GM21423 (cell line): ENCODE measurements around the gene CIDEA.
"Not testable (repeated sequence)": the region's sequence is repeated elsewhere in the genome, so short reads cannot be mapped to it uniquely, and the experiment has no call there.

Experiments
- ATAC-seq: cut with Tn5 transposase; IDR thresholded peaks from one replicate; pipeline ENCODE4 v1.9.1; 2021; ENCODE audit warnings: mild to moderate bottlenecking, moderate library complexity; ENCODE audit not compliant: unreplicated experiment

CIDEA gene, protein sequence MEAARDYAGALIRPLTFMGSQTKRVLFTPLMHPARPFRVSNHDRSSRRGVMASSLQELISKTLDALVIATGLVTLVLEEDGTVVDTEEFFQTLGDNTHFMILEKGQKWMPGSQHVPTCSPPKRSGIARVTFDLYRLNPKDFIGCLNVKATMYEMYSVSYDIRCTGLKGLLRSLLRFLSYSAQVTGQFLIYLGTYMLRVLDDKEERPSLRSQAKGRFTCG

DNA sequence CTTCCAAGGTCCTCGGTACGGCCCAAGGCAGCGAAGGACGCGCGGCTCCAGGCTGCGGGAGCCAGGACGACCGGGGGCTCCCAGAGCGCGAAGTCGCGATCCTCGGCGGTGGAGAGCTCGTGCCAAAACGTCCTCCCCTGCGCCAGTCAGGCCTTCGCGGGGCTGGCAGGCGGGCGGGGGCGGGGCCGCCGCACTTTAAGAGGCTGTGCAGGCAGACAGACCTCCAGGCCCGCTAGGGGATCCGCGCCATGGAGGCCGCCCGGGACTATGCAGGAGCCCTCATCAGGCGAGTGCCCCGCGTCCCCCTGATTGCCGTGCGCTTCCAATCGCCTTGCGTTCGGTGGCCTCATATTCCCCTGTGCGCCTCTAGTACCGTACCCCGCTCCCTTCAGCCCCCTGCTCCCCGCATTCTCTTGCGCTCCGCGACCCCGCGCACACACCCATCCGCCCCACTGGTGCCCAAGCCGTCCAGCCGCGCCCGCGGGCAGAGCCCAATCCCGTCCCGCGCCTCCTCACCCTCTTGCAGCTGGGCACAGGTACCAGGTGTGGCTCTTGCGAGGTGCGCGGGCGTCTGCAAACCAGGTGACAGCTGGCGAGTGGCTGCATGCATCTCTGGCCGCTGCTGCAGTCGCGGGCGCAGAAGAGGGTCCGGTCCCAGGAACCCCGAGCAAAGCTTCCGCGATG, at the start of gene CIDEA:
Gene CIDEA, plus strand, starts transcription at position 226 of the 684 bp plus-strand sequence. Its CDS starts 23 bp downstream, at position 249.
- ATAC-seq, result no peak

DNA sequence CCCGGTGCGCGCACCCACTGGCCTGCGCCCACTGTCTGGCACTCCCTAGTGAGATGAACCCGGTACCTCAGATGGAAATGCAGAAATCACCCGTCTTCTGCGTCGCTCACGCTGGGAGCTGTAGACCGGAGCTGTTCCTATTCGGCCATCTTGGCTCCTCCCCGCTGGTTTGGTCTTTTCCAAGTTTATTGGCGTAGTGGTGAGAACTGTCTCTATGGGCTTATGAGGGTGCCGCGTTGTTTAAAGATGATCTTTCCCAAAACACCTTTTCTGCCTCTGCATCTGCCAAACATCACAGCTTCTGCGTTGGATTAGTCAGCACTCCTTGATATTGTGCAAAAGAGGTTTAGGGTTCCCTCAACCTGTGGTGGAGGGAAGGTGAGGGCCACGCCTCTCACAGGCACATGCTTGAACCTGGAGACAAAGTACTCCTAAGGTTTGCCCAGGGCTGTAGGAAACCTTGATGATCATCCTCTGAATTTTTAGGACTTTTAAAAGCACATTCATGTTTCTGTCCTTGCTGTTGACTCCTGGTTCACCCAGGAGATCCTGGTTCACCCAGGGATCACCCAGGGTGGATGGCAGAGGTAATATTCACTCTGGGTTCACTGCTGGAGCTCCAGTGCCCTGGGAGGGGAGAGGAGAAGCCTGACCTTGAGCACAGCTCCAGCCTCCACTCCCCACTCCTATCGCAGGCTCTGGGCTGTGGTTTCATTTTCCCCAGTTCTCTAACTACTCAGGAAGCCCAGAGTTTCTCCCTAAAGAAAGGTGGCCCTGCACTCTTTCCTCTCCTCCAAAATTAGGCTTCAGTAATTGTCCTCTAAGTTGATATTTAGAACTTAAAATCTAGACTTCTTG, 45.6 kb upstream of the CIDEA start:
- ATAC-seq, result not testable (repeated sequence)

DNA sequence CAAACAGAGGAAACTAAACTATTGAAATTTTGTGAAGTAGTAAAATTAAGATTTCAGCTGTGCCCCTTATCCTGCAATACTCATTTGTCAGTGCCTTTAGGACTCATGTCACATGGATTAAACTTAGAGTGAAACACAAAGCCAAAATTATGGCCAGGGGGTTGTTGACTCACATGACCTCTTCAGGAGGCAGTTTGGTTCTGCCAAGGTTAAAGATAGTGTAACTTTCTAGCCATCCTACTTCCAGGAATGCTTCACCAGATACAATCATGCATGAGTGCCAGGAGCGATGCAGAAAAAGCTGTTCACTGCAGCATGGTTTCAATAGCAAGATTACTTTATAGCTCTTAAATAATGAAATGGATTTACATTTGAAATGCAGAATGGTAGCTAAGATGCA, 41.9 kb upstream of the CIDEA start:
- not testable (repeated sequence) for ATAC-seq

DNA sequence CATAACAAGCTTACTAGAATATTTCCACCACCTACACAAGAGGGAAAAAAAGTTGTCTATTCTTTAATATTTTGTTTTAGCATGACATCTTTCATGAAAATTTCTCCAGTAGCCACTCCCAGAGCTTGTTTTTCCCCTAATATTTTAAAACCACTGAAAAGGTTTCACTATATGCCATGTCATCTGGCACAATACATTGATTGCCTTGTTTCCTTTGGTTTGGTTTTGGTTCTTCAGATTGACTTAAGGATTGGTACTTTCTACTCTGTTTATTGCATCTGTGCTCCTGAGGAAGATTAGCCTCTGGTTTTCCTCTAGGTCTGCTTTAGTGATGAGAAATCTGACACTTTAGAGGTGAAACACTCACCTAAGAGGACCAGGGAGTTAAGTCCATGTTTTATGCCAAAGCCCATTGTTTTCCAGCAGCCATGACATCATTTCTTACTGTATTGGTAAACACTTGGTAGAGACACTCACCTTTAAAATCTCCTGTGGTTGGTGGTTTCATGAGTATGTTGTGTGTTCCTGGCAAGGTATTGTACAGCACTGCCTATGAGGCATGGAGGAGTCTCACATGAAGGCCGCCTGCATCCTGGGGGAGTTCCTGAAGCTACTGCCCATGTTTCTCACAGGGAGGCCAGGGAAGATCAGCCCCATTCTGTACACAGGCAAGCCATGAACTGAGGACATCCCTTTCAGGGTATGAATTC, 39.7 kb upstream of the CIDEA start:
- ATAC-seq, result not testable (repeated sequence)

DNA sequence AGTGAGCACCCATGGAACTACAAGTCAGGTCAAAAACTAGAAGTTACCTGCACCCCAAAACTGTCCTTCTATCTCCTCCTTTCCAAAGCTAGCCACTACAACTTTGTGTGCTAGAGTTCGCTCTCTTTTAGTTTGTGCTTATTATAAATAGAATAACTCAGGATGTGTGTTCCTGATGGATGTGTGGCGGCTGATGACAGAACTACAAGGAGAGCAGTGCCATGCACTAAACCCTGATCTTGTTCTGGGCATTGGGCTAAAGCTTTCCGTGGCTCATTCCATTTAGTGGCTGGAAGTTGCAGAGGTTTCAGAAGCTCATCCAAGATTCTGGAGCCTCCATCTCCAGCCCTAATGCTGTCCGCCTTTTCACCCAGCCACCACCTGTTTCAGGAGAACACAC, 37.7 kb upstream of the CIDEA start:
- not testable (repeated sequence) for ATAC-seq

DNA sequence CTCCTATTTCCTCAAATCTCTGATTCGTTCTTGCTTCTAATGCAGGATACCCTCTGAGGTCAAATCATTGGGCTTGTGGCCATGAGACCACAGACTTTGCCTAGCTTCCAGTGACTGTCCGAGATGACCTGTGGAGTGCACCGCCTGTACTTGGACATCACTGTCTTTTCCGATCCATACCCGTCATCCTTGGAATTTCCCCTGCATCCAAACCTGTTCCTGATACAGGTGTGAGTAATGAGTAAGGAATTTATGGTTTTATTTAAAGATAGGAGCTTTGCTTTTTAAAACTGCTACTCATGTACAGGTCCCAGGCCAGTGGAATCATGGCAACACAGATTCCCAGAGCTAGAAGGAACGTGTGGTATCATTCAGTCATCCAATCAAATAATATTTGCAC, 35.6 kb upstream of the CIDEA start:
- not testable (repeated sequence) for ATAC-seq

DNA sequence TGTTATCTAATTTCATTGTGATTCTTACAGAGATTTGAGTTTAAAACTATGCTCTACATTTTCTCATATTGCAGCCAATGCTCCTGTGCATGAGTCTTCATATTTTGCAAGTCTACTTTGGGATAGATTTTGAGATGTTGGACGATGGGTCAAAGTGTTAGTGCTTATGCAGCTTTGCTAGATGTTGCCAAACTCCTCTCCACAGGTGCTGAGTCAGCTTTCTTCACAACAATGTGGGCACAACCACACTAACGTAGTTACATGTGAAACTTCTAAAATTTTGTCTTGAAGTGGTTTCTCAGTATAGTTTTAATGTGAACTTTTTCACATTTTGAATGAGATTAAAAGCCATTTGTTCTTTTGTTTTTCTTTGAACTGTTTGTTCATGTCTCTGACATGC, 32.1 kb upstream of the CIDEA start:
- ATAC-seq, result not testable (repeated sequence)

DNA sequence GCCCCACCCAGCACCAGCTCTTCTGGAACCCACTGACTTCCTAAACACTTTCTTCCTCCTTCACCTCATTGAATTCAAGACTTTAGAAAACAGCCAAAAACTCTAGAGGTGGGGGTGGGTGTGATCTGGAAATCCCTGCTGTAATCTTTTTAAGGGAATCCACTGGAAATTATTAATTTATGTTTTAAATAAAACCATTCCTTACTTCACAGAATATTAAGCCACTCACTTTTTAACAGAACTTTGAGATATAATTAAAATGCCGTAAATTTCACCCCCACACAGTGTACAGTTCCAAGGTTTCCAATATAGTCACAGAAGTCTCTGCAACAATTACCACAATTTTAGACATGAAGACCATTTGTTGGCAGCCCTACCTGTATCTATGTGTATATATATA, 30.8 kb upstream of the CIDEA start:
- ATAC-seq, result not testable (repeated sequence)

DNA sequence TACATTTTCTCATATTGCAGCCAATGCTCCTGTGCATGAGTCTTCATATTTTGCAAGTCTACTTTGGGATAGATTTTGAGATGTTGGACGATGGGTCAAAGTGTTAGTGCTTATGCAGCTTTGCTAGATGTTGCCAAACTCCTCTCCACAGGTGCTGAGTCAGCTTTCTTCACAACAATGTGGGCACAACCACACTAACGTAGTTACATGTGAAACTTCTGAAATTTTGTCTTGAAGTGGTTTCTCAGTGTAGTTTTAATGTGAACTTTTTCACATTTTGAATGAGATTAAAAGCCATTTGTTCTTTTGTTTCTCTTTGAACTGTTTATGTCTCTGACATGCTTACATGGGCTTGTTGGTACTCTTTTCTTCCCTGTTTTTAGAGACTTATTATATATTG, 27.4 kb upstream of the CIDEA start:
- not testable (repeated sequence) for ATAC-seq

DNA sequence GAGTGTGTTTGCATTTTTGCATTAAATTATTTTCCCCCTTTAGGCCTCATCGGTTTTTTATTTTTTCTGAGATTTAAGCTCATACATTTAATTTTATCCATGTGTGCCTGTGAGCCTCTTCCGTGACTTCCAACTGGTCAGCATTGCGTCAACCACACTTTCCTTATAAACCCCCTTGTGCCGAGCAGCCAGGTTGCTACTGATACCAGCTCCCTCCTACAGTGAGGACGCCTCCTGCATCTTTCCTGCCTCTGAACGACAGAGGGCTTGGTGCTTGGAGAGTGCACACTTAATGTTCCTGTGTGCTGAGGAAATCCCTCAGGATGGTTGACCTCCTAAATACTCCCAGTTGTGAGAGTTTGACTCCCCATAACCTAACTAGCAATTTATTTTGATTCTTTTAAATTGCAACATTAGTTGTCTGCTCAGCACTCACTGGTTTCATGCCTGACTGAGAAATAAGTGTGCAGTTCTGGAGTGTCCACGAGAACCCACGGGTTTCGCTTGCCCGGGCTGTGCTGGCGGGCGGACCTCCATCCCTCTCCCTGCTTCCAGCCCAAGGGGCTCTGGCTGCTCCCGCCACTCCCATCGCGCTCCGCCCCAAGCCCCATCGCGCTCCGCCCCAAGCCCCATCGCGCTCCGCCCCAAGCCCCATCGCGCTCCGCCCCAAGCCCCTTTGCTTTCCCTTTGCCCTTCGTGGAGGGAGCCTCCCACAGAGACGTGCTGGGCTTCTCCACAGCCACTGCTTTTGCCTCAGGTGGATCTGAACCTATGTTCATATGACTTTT, 26.6 kb upstream of the CIDEA start:
- not testable (repeated sequence) for ATAC-seq

DNA sequence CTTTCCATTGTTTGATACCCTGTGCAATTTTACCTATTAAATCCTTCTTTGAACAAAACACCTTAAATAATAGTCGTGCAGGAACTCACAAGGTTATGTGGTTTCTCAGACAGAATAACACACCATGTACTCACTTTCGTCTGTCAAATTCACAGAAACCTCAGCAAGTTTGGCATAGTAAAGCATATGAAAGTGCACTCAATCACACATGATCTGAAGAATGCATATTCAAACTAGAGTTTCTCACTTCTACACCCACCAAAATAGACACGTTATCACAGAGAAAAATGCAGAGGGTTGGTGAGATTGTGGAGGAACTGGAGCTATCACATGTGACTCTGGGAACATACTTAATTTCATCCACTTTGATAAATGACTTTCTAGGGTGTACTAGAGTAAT, 25.9 kb upstream of the CIDEA start:
- ATAC-seq, result not testable (repeated sequence)

DNA sequence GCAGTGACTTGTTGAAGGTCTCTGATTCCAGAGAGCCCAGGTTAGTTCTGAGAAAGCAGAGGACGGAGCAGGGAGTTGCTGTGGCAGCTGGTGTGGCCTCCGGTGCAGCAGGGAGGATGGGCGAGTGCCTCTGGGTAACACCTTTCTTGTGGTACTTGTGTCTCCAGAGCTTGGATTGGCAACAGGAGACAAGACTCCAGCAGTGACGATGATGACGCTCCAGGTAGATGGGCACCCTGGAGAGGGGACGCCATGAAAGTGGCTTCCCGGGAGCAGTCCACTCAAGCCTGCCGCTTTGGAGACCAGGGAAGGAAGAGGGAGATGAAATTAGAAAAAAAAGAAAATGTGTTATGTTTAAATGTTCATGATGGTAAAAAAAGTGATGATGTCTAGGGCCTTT, 23.6 kb upstream of the CIDEA start:
- ATAC-seq, result not testable (repeated sequence)

DNA sequence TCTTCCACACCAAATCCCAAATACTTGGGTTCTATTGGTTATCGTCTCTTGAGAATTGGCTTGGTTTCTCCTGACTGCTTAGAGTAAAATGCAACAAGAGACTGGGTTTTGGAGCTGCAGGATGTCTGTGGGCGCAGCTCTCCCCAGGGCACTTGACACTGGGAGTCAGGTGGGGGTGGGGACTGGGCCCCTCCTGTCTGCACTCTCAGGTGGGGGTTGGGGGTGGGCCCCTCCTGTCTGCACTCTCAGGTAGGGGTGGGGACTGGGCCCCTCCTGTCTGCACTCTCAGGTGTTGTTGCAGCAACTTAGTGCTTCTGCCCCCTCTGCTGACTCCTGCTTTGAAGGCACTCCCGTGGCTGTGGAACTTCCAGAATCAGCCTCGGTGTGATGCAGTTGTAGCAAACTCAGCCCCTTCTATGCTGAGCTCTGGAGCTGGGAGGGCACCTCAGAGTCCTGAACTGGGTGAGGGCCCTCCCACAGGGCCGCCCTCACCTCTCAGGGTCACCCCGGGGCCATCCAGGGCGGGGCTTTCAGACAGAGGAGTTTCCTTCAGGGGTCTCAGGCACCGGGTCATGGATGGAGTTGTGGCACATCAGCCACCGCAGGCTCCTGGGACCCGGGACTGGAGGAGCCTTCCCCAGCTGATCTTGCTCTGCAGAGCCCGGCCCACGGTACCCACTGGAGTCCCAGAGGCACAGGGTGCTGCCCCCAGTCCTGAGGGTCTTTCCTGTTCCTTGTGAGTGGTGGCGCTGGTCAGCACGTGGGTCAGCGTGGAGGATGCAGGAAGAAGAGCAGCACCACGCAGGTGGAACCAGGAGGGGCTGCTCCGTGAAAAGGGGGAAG, 22.9 kb upstream of the CIDEA start:
- no peak for ATAC-seq

DNA sequence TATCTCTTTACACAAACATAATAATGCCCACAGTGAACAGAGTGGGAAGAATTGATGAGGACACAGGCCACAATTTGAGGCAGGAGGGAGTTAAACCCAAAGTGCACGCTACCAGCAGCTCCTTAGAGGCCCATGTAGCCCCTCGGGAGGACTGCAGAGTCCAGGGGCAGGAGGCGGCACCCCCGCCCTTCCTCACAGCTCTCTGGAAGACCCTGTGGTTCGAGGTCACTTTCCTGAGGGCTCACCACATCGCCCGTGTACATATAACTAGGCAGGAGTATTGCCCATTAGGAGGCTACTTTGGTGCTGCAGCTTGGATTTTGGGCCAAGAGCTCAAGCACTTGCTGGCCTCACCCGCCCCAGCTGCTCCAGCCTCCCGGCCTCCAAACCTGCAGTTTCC, 22.2 kb upstream of the CIDEA start:
- no peak for ATAC-seq

DNA sequence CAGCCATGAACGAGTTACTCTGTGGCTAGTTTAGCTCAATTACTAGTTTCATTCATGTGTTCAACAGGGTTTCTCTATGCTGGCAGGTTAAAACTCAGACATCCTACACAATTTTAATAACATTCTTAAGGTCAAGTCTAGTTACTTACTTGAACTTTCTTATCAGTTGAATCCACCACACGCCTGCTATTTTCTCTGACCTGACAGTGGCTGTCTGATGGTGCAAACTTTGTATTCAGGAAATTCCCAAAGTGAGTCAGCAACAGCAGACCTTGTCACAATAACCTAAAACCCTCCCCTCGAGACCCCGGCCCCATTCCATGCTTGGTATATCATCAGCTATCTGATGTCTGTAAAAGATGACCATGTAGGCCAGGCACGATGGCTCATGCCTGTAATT, 20.8 kb upstream of the CIDEA start:
- ATAC-seq, result no peak

DNA sequence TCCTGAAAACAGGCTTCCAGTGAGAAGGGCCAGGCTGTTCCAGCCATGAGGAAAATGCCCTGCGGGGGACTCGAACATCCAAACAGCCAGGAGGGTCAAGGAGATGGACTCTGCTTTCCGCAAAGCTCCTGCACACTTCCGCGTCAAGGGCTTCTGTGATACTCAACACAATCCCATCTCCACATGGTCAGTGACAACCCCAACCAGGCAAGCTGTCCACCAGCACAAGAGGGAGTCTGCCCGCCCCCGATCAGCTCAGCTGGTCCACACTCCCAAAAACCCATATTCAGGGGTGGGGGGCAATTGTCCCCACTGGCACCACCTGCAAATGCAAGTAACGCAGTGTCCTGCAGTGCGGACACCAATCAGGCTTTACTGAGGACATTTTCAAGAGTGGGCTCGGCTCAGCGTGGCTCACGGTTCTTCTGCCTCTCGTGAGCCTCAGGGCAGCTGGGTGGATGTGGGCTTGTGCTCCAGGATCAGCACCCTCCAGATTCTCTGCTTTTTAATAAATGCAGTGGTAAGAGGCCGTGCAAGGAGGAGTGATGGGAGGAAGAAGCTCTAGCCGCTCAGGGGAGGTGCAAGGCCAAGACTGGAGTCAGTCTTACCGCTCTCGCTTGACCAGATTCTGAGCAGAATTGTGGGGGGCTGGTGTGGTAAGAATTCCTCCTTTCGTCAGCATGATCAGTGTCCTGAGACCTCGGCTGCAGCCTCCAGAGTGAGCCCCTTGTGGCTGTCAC, 19.5 kb upstream of the CIDEA start:
- no peak for ATAC-seq

DNA sequence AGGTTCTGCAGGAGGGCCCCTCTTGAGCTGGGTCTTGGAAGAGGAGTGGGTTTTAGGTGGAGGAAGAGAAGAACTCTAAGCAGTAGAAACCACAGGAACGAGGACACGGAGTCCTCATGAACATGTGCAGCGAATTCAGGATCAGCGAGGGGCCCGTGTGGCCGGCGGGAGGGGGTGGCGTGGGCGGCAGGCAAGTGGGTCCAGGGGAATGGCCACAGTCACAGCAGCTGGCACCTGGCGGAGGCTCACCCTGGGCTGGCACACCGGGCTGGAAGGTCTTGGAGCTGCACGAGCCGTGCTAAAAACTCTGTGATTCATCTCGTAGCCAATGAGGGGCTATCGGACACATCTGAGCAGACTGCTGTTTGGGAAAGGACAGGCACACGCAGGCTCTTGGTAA, 18.0 kb upstream of the CIDEA start:
- no peak for ATAC-seq

DNA sequence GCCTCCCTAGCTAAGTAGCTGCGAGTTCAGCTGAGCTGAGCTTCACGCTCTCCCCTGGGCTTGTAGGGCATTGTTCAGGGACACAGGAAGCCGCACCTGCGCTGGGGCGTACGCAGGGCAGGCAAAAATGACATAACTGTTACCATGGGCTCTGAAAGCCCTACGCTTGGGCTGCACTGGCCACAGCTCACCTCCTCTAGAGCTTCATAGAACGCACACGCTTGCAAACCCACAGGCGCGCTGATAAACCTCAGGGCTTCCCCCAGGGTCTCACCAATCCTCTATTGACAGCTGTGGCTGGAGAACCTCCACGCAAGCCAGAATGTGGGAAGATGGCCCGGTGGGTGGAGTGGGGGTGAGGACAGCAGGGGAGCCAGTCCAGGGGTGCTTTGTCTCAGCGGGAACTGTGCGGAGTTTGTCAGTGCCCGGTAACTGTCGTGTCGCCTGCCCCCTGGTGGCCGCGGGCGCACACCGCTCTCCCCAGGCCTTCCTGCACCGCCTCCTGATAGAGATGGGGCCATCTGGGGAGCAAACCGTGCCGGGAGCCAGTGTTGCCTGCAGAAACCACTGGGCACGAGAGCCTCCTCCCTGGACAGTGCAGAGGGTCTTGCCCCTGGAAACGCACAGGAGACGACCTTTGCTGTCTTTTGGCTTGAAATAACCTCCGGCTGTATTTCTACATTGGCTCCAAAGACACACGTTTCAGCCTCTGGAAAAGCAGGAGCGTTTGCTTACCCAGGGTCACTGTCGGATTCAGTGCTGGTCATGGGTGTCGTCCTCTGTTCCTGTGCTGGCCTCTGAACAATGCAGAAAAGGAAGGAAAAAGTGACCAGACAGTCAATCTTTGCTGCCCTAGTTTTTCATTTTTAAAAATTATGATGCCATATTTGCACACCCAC, 17.0 kb upstream of the CIDEA start:
- ATAC-seq, result peak; percentile 84
